HepG2 (cell line): Measurements from ENCODE around the gene PDE6H. TPM values are rescaled to one million over a fixed set of nuclear protein-coding genes. Genes with fewer than 3 reads are reported as not detected.

Source experiments
- ATAC-seq: fragments of 200-7000 bp; cut with Tn5 transposase; 3 replicates; pipeline ENCODE4 v1.9.1; 2020; ENCODE audit warnings: mild to moderate bottlenecking, moderate library complexity
- BruUV-seq: library from RNA; stranded (reverse); fragments of 400-500 nt; replicated peaks from 2 replicates; lab custom pipeline; 2021; lab: Mats Ljungman, UMichigan
- CTCF ChIA-PET: fragments of 300-600 bp; formaldehyde crosslinking; extraction: SDS; loops from one replicate; lab custom pipeline; 2021; ENCODE audit warnings: low total read pairs, inconsistent platforms, low intra/inter-chr PET ratio; lab: Yijun Ruan, JAX
- POLR2A ChIA-PET: fragments of 350-600 bp; sonication (Branson Sonifier 250); formaldehyde crosslinking; loops from one replicate; lab custom pipeline; 2020; ENCODE audit warnings: antibody characterized with exemption, inconsistent platforms; lab: Yijun Ruan, JAX
- DNase-seq: peaks from one replicate; pipeline ENCODE4 v3.0.0-alpha.2; 2015; ENCODE audit warnings: low spot score
- FAIRE-seq: peaks from 3 replicates; lab custom pipeline; 2011; peaks lifted over from hg19 to GRCh38; lab: Jason Lieb, UNC
- H2AFZ ChIP-seq: one replicate; pipeline ENCODE4 v1.6.1; 2011; ENCODE audit warnings: low read length, inconsistent platforms
- H3K27ac ChIP-seq: fragments of 300-600 bp; 3 replicates; pipeline ENCODE4 v1.8.0; 2011; ENCODE audit warnings: mixed run types, mild to moderate bottlenecking, mixed read lengths, low read length, inconsistent platforms; ENCODE audit not compliant: insufficient read depth; ENCODE audit errors: extremely low read length
- H3K27me3 ChIP-seq, 2 experiments: fragments of 200-600 bp in 1 of 2; 2 replicates in 1 of 2; 3 replicates in 1 of 2; pipeline versions ENCODE4 v1.6.0 to v1.8.0; 2011; ENCODE audit warnings: low read length in 2 of 2, mild to moderate bottlenecking in 2 of 2, moderate library complexity in 2 of 2, inconsistent platforms in 1 of 2; ENCODE audit not compliant: insufficient read depth in 2 of 2, control insufficient read depth in 1 of 2
- H3K36me3 ChIP-seq, 2 experiments: fragments of 200-600 bp in 1 of 2; replicated peaks in 1 of 2; 2 replicates in 1 of 2; 3 replicates in 1 of 2; pipeline versions ENCODE4 v1.5.1 to v1.8.0; 2011; ENCODE audit warnings: low read length in 2 of 2, inconsistent platforms in 1 of 2; ENCODE audit not compliant: insufficient read depth in 2 of 2, control insufficient read depth in 1 of 2
- H3K4me1 ChIP-seq: 2 replicates; pipeline ENCODE4 v1.5.1; 2012; ENCODE audit warnings: low read length, inconsistent platforms; ENCODE audit not compliant: insufficient read depth
- H3K4me2 ChIP-seq: 2 replicates; pipeline ENCODE4 v1.6.0; 2011; ENCODE audit warnings: low read depth, low read length, inconsistent platforms
- H3K4me3 ChIP-seq, 3 experiments: fragments of 200-600 bp in 1 of 3; sonication (generic), shearing (Covaris generic) in 1 of 3; replicated peaks in 1 of 3; 2 replicates each; pipeline ENCODE4 v1.5.1; 2011 to 2016; ENCODE audit warnings: low read length in 3 of 3, inconsistent platforms in 2 of 3, low read depth in 2 of 3, mild to moderate bottlenecking in 2 of 3, control low read depth in 1 of 3, mixed read lengths in 1 of 3; ENCODE audit not compliant: insufficient read depth in 1 of 3
- H3K79me2 ChIP-seq: one replicate; pipeline ENCODE4 v1.6.1; 2011; ENCODE audit warnings: low read length, inconsistent platforms; ENCODE audit not compliant: insufficient read depth
- H3K9ac ChIP-seq: 2 replicates; pipeline ENCODE4 v1.6.0; 2011; ENCODE audit warnings: mild to moderate bottlenecking, low read depth, low read length, inconsistent platforms; ENCODE audit not compliant: insufficient read depth
- H3K9me3 ChIP-seq: 2 replicates; pipeline ENCODE4 v1.5.1; 2012; ENCODE audit warnings: mild to moderate bottlenecking, low read length
- H4K20me1 ChIP-seq: 2 replicates; pipeline ENCODE4 v1.6.0; 2011; ENCODE audit warnings: inconsistent platforms, mild to moderate bottlenecking, low read length, moderate library complexity; ENCODE audit not compliant: insufficient read depth
- KDM2A ChIP-seq: sonication (generic); formaldehyde crosslinking; IDR thresholded peaks from 2 replicates; pipeline ENCODE4 v1.4.0; 2020; ENCODE audit warnings: low read depth, missing genetic modification reagents, borderline replicate concordance
- LCORL ChIP-seq, 2 experiments: fragments of 450-650 bp in 1 of 2; sonication (generic) in 1 of 2; formaldehyde crosslinking in 1 of 2; IDR thresholded peaks; 2 replicates each; pipeline versions ENCODE4 v1.5.0 to v1.6.1; 2017 to 2020; ENCODE audit warnings: antibody characterized with exemption in 1 of 2, missing genetic modification reagents in 1 of 2
- MBD4 ChIP-seq: IDR thresholded peaks from 2 replicates; pipeline ENCODE4 v1.6.1; 2012; ENCODE audit warnings: low read length, inconsistent platforms, borderline replicate concordance
- RELA ChIP-seq: sonication (generic); formaldehyde crosslinking; IDR thresholded peaks from 2 replicates; pipeline ENCODE4 v1.4.0; 2020; ENCODE audit warnings: missing genetic modification reagents
- SATB2 ChIP-seq: sonication (generic); formaldehyde crosslinking; IDR thresholded peaks from 2 replicates; pipeline ENCODE4 v1.5.0; 2020; ENCODE audit warnings: missing genetic modification reagents
- SP2 ChIP-seq: sonication (generic); formaldehyde crosslinking; IDR thresholded peaks from 2 replicates; pipeline ENCODE4 v1.5.1; 2020; ENCODE audit warnings: mild to moderate bottlenecking, missing genetic modification reagents
- TAF15 ChIP-seq: fragments of 200-400 bp; formaldehyde crosslinking; IDR thresholded peaks from one replicate; pipeline ENCODE4 v1.6.1; 2018; ENCODE audit warnings: mild to moderate bottlenecking, low read depth, low read length; ENCODE audit not compliant: poor library complexity, severe bottlenecking
- ZNF543 ChIP-seq: sonication (generic); formaldehyde crosslinking; IDR thresholded peaks from 2 replicates; pipeline ENCODE4 v1.4.0; 2020; ENCODE audit warnings: mild to moderate bottlenecking, missing genetic modification reagents
- WGBS: methylation state at CpG from one replicate; pipeline ENCODE4 v1.1.6; 2017; ENCODE audit warnings: low lambda C conversion rate; 5-methylcytosine and 5-hydroxymethylcytosine counted together
- in situ Hi-C: cut with HindIII; loops from 2 replicates; pipeline ENCODE4 v1.10.0; 2017; ENCODE audit warnings: low pct_unique_long_range_greater_than_20kb; ENCODE audit not compliant: extremely low pct_ligation_motif_present
- intact Hi-C: fragments of 100-400 bp; cut with micrococcal nuclease; formaldehyde crosslinking; loops from one replicate; pipeline ENCODE4 v1.10.0; 2022; ENCODE audit not compliant: unreplicated experiment
- polyA plus RNA-seq, 8 experiments: library from polyadenylated mRNA; depleted of rRNA in 3 of 8; stranded (reverse) in 7 of 8; unstranded in 1 of 8; fragments of >200 nt; fragmentation: Illumina TruSeq in 4 of 8; extraction: Trizol in 4 of 8; gene quantifications; 2 replicates each; pipeline versions ENCODE4 v1.2.1 to v1.2.3, GENCODE V29; 2011 to 2016; ENCODE audit warnings: low read depth in 4 of 8, missing spikeins in 1 of 8, mixed read lengths in 1 of 8; ENCODE audit not compliant: insufficient read depth in 1 of 8
- total RNA-seq, 5 experiments: library from RNA; depleted of rRNA; stranded (reverse); fragments of >200 nt; fragmentation: Illumina TruSeq; extraction: Trizol; gene quantifications; 2 replicates each; pipeline ENCODE4 v1.2.3, GENCODE V29; 2016; ENCODE audit warnings: low read depth in 1 of 5
- TF ChIP-seq, protein P1 (sequence below): sonication (generic); formaldehyde crosslinking; IDR thresholded peaks from 2 replicates; pipeline ENCODE4 v1.4.0; 2020; ENCODE audit warnings: mild to moderate bottlenecking, missing genetic modification reagents

PDE6H gene
- total and polyA plus RNA-seq, 2 of the 13 experiments (the other 11 are each of a cell fraction or from before 2014, with no cell fraction given): not detected

DNA sequence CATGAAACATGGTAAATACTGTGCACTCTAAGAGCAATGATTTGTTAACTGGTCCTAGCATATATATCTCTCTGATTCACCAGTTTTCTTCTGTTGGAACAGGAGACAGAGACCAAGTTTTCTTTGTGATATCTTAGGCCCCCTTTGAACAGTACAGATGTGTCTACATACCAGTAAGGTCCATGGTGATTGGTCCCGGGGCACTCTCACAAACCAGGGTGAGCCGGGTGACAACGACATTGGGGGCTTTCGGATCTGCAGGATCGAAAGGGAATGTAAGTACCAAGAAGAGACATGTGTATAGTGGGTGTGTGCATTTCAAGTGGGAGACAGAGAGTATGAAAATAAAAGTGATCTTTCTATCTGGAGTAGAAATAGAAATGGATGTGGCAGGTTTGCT, 23.2 kb upstream of the PDE6H start:
- Histone ChIP-seq H3K4me2 (no peak overlapping the region), H3K9me3 (no peaks in the 10 kb centered on the region), H3K4me3 (no peak overlapping the region), H3K4me1 (peaks cover 36% of the 10 kb centered on the region), H4K20me1 (no peaks in the 10 kb centered on the region), H2AFZ (no peak overlapping the region), H3K9ac (no peak overlapping the region), H3K79me2 (no peaks in the 10 kb centered on the region), H3K36me3 (no peaks in the 10 kb centered on the region), H3K27ac (no peak overlapping the region), H3K27me3 (no peaks in the 10 kb centered on the region)
- CTCF ChIA-PET: no interaction called here
- in situ Hi-C loops: no loop called here
- no TSS peak for BruUV-seq
- intact Hi-C loops: no loop called here
- DNase-seq (no peak), ATAC-seq (no peak), FAIRE-seq (no peak)
- 72% methylated on average over 5 of the region's 5 CpGs for WGBS
- POLR2A ChIA-PET: no interaction called here
- TF ChIP-seq SP2 (CRISPR knock-in tag) (no peak), SATB2 (CRISPR knock-in tag) (no peak), LCORL (IDR thresholded peaks at IDR 0.05) (no peak), LCORL (CRISPR knock-in tag; IDR thresholded peaks at IDR 0.05) (no peak), TAF15 (no peak)
- TF ChIP-seq, protein P1, sequence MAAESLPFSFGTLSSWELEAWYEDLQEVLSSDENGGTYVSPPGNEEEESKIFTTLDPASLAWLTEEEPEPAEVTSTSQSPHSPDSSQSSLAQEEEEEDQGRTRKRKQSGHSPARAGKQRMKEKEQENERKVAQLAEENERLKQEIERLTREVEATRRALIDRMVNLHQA: no peak

DNA sequence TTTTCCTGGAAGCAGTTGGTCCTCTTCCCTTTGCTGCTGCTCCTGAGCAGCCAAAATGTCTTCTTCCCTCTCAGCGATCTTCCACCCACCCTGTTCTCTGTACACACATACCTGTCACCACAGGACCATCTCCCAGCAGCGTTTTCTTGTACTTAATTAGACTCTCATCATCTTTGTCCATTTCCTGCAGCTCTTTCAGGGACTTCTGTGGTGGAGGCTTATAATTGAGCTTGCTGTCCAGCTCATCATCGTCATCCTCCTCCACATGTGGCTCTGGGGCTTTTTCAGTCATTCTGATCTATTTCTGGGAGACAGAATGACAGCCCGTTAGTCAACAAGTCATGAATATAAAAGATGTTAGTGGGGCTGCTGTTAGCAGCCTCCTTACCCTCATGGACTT, 22.4 kb upstream of the PDE6H start:
- intact Hi-C loops: no loop called here
- no peak for TF ChIP-seq MBD4
- no peak for TF ChIP-seq KDM2A (CRISPR knock-in tag)
- no peak for TF ChIP-seq RELA (CRISPR knock-in tag)
- TF ChIP-seq ZNF543 (CRISPR knock-in tag): no peak
- H3K4me3 ChIP-seq: no peak overlapping the region
- FAIRE-seq (no peak), DNase-seq (no peak), ATAC-seq (no peak)
- no peaks in the 10 kb centered on the region for H3K79me2 ChIP-seq
- no peaks in the 10 kb centered on the region for H3K9me3 ChIP-seq
- H3K9ac ChIP-seq: no peak overlapping the region
- POLR2A ChIA-PET: no interaction called here
- H3K27me3 ChIP-seq: no peaks in the 10 kb centered on the region
- CTCF ChIA-PET: no interaction called here
- H3K27ac ChIP-seq: no peak overlapping the region
- WGBS: 3% methylated on average over 4 of the region's 4 CpGs
- no peaks in the 10 kb centered on the region for H3K36me3 ChIP-seq
- no peaks in the 10 kb centered on the region for H4K20me1 ChIP-seq
- H3K4me1 ChIP-seq: peaks cover 36% of the 10 kb centered on the region
- no peak overlapping the region for H2AFZ ChIP-seq
- in situ Hi-C loops: no loop called here
- no peak overlapping the region for H3K4me2 ChIP-seq
- no TSS peak for BruUV-seq
